NB4 (cell line): ENCODE results near the gene PAFAH1B2.

Experiments
- CTCF ChIP-seq: IDR thresholded peaks from one replicate; pipeline ENCODE4 v1.5.1; 2012; ENCODE audit warnings: low read depth, low read length
- MAX ChIP-seq: IDR thresholded peaks from 2 replicates; pipeline ENCODE4 v1.6.1; 2011; ENCODE audit warnings: low read depth, low read length

- no peak for TF ChIP-seq CTCF
- TF ChIP-seq MAX = no peak
These were observed 16.8 kb upstream of the PAFAH1B2 start for GRCh38 chr11:117127171-117127901.
